Measurements from ENCODE around the gene TMEM191C. TPM values are rescaled to one million over a fixed set of nuclear protein-coding genes. Genes with fewer than 3 reads are reported as not detected.

The TMEM191C gene
- total and polyA plus RNA-seq, 2 of the 4 experiments (the other 2 are of a cell fraction): 0.36 to 0.75 TPM

GRCh38 chr22:21451545-21452520 is 15.4 kb upstream of the TMEM191C start:
- no peak overlapping the region for H4K91ac ChIP-seq (ENCODE audit: insufficient read depth, low read depth, low read length)
- peaks cover 0 to 14% of the 10 kb centered on the region in 2 experiments; a peak in 2 of 4 replicates for H3K79me1 ChIP-seq (ENCODE audit: low read depth in 1 of 2, low read length in 2 of 2)
- no TSS peak for BruUV-seq (replicated peaks)
- H3K36me3 ChIP-seq (ENCODE audit: control insufficient read depth, insufficient read depth, low read length): peaks cover 7% of the 10 kb centered on the region; the same call in 1 of the 2 replicates
- no peak overlapping the region for H3K27ac ChIP-seq (ENCODE audit: insufficient read depth, low read length)
- ChIA-PET CTCF (no interaction called here), POLR2A (ENCODE audit: unreplicated experiment) (no interaction called here)
- peaks cover 28% of the 10 kb centered on the region for H4K20me1 ChIP-seq (ENCODE audit: insufficient read depth, low read length)
- no peak overlapping the region for H3K18ac ChIP-seq (ENCODE audit: low read depth, low read length)
- dilution Hi-C loops (cut with HindIII; ENCODE audit: low sequenced_read_pairs, unreplicated experiment): no loop called here
- no peak overlapping the region for H3K23ac ChIP-seq (ENCODE audit: low read depth, low read length)
- no peaks in the 10 kb centered on the region for H3K27me3 ChIP-seq (ENCODE audit: control insufficient read depth, insufficient read depth, low read length)
- H2AK9ac ChIP-seq (replicated peaks; ENCODE audit: low read depth, low read length, poor library complexity): peak overlapping the region; percentile 28
- no peak for DNase-seq
- in situ Hi-C loops (cut with MboI; ENCODE audit: low sequenced_read_pairs): no loop called here
- H2BK5ac ChIP-seq (ENCODE audit: low read depth, low read length, poor library complexity, severe bottlenecking): no peak overlapping the region
- H2BK20ac ChIP-seq (ENCODE audit: low read depth, low read length): no peak overlapping the region
- no peak overlapping the region for H3K56ac ChIP-seq (ENCODE audit: extremely low read depth, insufficient read depth, low read length)
- peaks cover 17% of the 10 kb centered on the region; the same call in 1 of the 2 replicates for H3K9me1 ChIP-seq (ENCODE audit: insufficient read depth, low read length)
- no peak overlapping the region for H2BK120ac ChIP-seq (ENCODE audit: low read depth, low read length)
- no peak overlapping the region for H4K8ac ChIP-seq (ENCODE audit: low read depth in 2 of 2, low read length in 2 of 2)
- H3K4me2 ChIP-seq (ENCODE audit: low read depth, low read length): no peak overlapping the region
- H3K9ac ChIP-seq (ENCODE audit: low read depth, low read length): no peak overlapping the region
- H2BK15ac ChIP-seq (ENCODE audit: low read depth, low read length): no peak overlapping the region
- no peak overlapping the region for H4K5ac ChIP-seq (ENCODE audit: low read depth, low read length)
- no peak for ATAC-seq (ENCODE audit: low read depth)
- H2AK5ac ChIP-seq (ENCODE audit: low read depth, low read length): no peak overlapping the region
- H3K14ac ChIP-seq (replicated peaks; ENCODE audit: low read depth, low read length): no peak overlapping the region
- no peak overlapping the region for H2AFZ ChIP-seq (replicated peaks; ENCODE audit: low read length, poor library complexity)
- peaks cover 4% of the 10 kb centered on the region for H3K4me1 ChIP-seq (ENCODE audit: control insufficient read depth, insufficient read depth, low read length)
- no peaks in the 10 kb centered on the region for H3K9me3 ChIP-seq (ENCODE audit: control insufficient read depth, insufficient read depth, low read length)
- H3K4me3 ChIP-seq (ENCODE audit: insufficient read depth, low read depth, low read length): no peak overlapping the region
- WGBS, 2 experiments (ENCODE audit: extremely low coverage in 2 of 2, insufficient read length in 1 of 2): 66% methylated on average over 2 of the region's 7 CpGs; no CpG with 5 or more reads in 1 of the 2 experiments
- no peak overlapping the region for H3K4ac ChIP-seq (ENCODE audit: low read depth, low read length)
- intact Hi-C loops (cut with micrococcal nuclease): no loop called here
- no peak for TF ChIP-seq RAD21 (IDR thresholded peaks at IDR 0.05; ENCODE audit: low read length)
- no peak for TF ChIP-seq SMC3 (IDR thresholded peaks at IDR 0.05; ENCODE audit: low read depth, low read length)
- TF ChIP-seq MAZ (IDR thresholded peaks at IDR 0.05; ENCODE audit: borderline replicate concordance, low read depth, low read length): no peak
- no peak for TF ChIP-seq POLR2A (IDR thresholded peaks at IDR 0.05; ENCODE audit: low read depth, low read length)
- TF ChIP-seq ELK1 (IDR thresholded peaks at IDR 0.05; ENCODE audit: borderline replicate concordance, low read depth, low read length): no peak
- TF ChIP-seq USF2 (IDR thresholded peaks at IDR 0.05; ENCODE audit: low read depth, low read length): no peak
- no peak for TF ChIP-seq CEBPB (IDR thresholded peaks at IDR 0.05; ENCODE audit: low read depth, low read length)
- no peak for TF ChIP-seq RFX5 (IDR thresholded peaks at IDR 0.05; ENCODE audit: low read depth, low read length)
- no peak for TF ChIP-seq MXI1 (IDR thresholded peaks at IDR 0.05; ENCODE audit: borderline replicate concordance, low read depth, low read length)
- no peak for TF ChIP-seq MAFK (IDR thresholded peaks at IDR 0.05; ENCODE audit: low read depth, low read length)
- TF ChIP-seq CTCF (conservative IDR thresholded peaks at IDR 0.05; ENCODE audit: low read depth, low read length): no peak
- no peak for TF ChIP-seq NFE2L2 (IDR thresholded peaks at IDR 0.05; ENCODE audit: low read depth, low read length)
- TF ChIP-seq RCOR1 (IDR thresholded peaks at IDR 0.05; ENCODE audit: insufficient replicate concordance, low read length): no peak
- no peak for TF ChIP-seq FOS (IDR thresholded peaks at IDR 0.05; ENCODE audit: low read depth, low read length)
